NCI-H2081 treated with DMSO at 0.1 percent for 48 hours (cell line): ENCODE measurements around the gene NOTO.

Source experiments
- DNase-seq: peaks from one replicate; lab custom pipeline; 2025; lab: John Stamatoyannopoulos, UW

Gene NOTO

GRCh38 chr2:73257425-73258125 lies 55.2 kb downstream of the NOTO start:
- no peak for DNase-seq

GRCh38 chr2:73258186-73258912 lies 56.0 kb downstream of the NOTO start:
- DNase-seq, result no peak

GRCh38 chr2:73258913-73259215 lies 56.5 kb downstream of the NOTO start:
- DNase-seq, result no peak

GRCh38 chr2:73259276-73259675 lies 56.9 kb downstream of the NOTO start:
- DNase-seq, result no peak

GRCh38 chr2:73259704-73260337 lies 57.4 kb downstream of the NOTO start:
- DNase-seq, result no peak

- no peak for DNase-seq
Observed at GRCh38 chr2:73260338-73260984, 58.1 kb downstream of the NOTO start.
